OCI-LY7 (cell line): ENCODE data around the gene ANO4. TPM values are rescaled to one million over a fixed set of nuclear protein-coding genes. Genes with fewer than 3 reads are reported as not detected.
A peak's percentile ranks its signal among the peaks of the same experiment; 100 is the strongest.

Experiments
- BruUV-seq: library from RNA; stranded (reverse); fragments of 400-500 nt; replicated peaks from 2 replicates; lab custom pipeline; 2021; lab: Mats Ljungman, UMichigan
- CTCF ChIA-PET: fragments of 300-600 bp; sonication (Branson Sonifier 250); formaldehyde crosslinking; loops from one replicate; lab custom pipeline; 2022; ENCODE audit warnings: antibody characterized with exemption; ENCODE audit not compliant: unreplicated experiment; lab: Charles Lee
- POLR2A ChIA-PET: fragments of 300-600 bp; sonication (Branson Sonifier 250); formaldehyde crosslinking; loops from one replicate; lab custom pipeline; 2022; ENCODE audit warnings: antibody characterized with exemption; lab: Charles Lee
- DNase-seq: peaks from one replicate; pipeline ENCODE4 v3.0.0-alpha.2; 2015; ENCODE audit warnings: low spot score
- H2AFZ ChIP-seq: fragments of 200-600 bp; sonication (generic), shearing (Covaris generic); 2 replicates; pipeline ENCODE4 v1.6.1; 2014; ENCODE audit warnings: mild to moderate bottlenecking, antibody characterized with exemption, low read length, moderate library complexity
- H3K27ac ChIP-seq: fragments of 200-600 bp; sonication (generic); 2 replicates; pipeline ENCODE4 v1.5.1; 2014; ENCODE audit warnings: mixed run types, low read depth, mild to moderate bottlenecking, moderate library complexity, low read length, inconsistent platforms; ENCODE audit not compliant: poor library complexity, severe bottlenecking
- H3K36me3 ChIP-seq: fragments of 200-600 bp; sonication (generic); 2 replicates; pipeline ENCODE4 v1.6.1; 2014; ENCODE audit warnings: mild to moderate bottlenecking, antibody characterized with exemption, low read length, moderate library complexity, mixed read lengths; ENCODE audit not compliant: insufficient read depth
- H3K4me1 ChIP-seq: fragments of 200-600 bp; sonication (generic); 2 replicates; pipeline ENCODE4 v1.5.1; 2014; ENCODE audit warnings: mild to moderate bottlenecking, low read length; ENCODE audit not compliant: insufficient read depth, poor library complexity, severe bottlenecking
- H3K4me2 ChIP-seq: fragments of 200-600 bp; sonication (generic); 2 replicates; pipeline ENCODE4 v1.6.1; 2014; ENCODE audit warnings: mild to moderate bottlenecking, low read length
- H3K4me3 ChIP-seq: fragments of 200-600 bp; sonication (generic); 2 replicates; pipeline ENCODE4 v1.5.1; 2014; ENCODE audit warnings: mild to moderate bottlenecking, low read depth, low read length; ENCODE audit not compliant: poor library complexity, severe bottlenecking
- H3K79me2 ChIP-seq: fragments of 200-600 bp; sonication (generic); 2 replicates; pipeline ENCODE4 v1.6.1; 2016; ENCODE audit warnings: low read depth, mild to moderate bottlenecking, low read length, moderate library complexity, mixed read lengths; ENCODE audit not compliant: insufficient read depth
- H3K9me2 ChIP-seq: fragments of 200-600 bp; sonication (generic); 2 replicates; pipeline ENCODE4 v1.6.1; 2016; ENCODE audit warnings: mild to moderate bottlenecking, low read length, mixed read lengths; ENCODE audit not compliant: insufficient read depth
- H3K9me3 ChIP-seq: fragments of 200-600 bp; sonication (generic); 2 replicates; pipeline ENCODE4 v1.6.1; 2014; ENCODE audit warnings: mild to moderate bottlenecking, mixed run types, low read length, mixed read lengths
- H4K20me1 ChIP-seq: fragments of 200-600 bp; sonication (generic); 2 replicates; pipeline ENCODE4 v1.6.1; 2014; ENCODE audit warnings: mild to moderate bottlenecking, antibody characterized with exemption, low read length, moderate library complexity, mixed read lengths; ENCODE audit not compliant: insufficient read depth
- CTCF ChIP-seq: fragments of 200-600 bp; sonication (generic); conservative IDR thresholded peaks from 2 replicates; pipeline ENCODE4 v1.5.1; 2014; ENCODE audit warnings: mild to moderate bottlenecking, antibody characterized with exemption, low read length, moderate library complexity, mixed read lengths
- EZH2phosphoT487 ChIP-seq: fragments of 200-600 bp; sonication (generic); IDR thresholded peaks from 2 replicates; pipeline ENCODE4 v1.6.1; 2018; ENCODE audit warnings: low read depth, borderline replicate concordance, mild to moderate bottlenecking, mixed run types, antibody characterized with exemption, low read length, moderate library complexity, mixed read lengths
- intact Hi-C: fragments of 100-400 bp; cut with micrococcal nuclease; formaldehyde crosslinking; loops from one replicate; pipeline ENCODE4 v1.10.0; 2022; ENCODE audit not compliant: unreplicated experiment
- total RNA-seq, 2 experiments: library from RNA; depleted of rRNA in 1 of 2; stranded (reverse); fragments of >200 nt in 1 of 2; shearing (Covaris generic) in 1 of 2; gene quantifications; 2 replicates each; pipeline ENCODE4 v1.2.3, GENCODE V29; 2014 to 2022

Gene ANO4
- total RNA-seq, 2 experiments from 2014 or later = not detected

GRCh38 chr12:100875771-100876170 is 81.2 kb downstream of the ANO4 start:
- Histone ChIP-seq H4K20me1 (no peaks in the 10 kb centered on the region), H3K4me2 (no peak overlapping the region), H3K4me1 (no peaks in the 10 kb centered on the region), H3K4me3 (no peak overlapping the region), H3K9me3 (no peaks in the 10 kb centered on the region), H3K36me3 (no peaks in the 10 kb centered on the region), H3K27ac (no peak overlapping the region), H2AFZ (no peak overlapping the region), H3K9me2 (no peaks in the 10 kb centered on the region), H3K79me2 (no peaks in the 10 kb centered on the region)
- no TSS peak for BruUV-seq
- DNase-seq = no peak
- no peak for TF ChIP-seq EZH2phosphoT487
- no peak for TF ChIP-seq CTCF
- intact Hi-C loops = no loop called here
- POLR2A ChIA-PET = interaction anchor here (0.7 kb wide), 2 partner anchors 26 to 29 kb away, joined by 3 to 4 read pairs; no protein-coding TSS in a partner anchor
- CTCF ChIA-PET = no interaction called here

DNA sequence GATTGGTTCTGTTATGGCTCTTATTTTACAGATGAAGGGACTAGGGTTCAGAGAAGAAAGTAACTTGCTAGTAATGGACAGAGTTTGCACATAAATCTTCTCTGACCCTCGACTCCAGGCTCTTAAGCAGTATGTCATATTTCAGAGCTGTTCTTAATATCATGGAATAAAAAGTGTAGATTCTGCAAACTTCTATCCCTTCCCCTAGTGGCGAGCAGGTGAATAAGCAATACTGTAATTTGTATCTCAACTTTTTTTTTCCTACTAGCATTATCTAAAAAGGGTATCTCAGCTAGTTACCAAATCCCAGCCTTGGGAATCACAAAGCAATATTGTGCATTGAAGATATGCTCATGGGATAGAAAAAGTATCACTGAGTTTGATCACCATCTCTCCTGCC is 83.2 kb downstream of the ANO4 start:
- H3K4me2 ChIP-seq = no peak overlapping the region
- intact Hi-C loops = no loop called here
- ChIA-PET POLR2A (interaction anchor here (1.0 kb wide), 1 partner anchor 279 kb away, joined by 4 read pairs; no protein-coding TSS in a partner anchor), CTCF (no interaction called here)
- no peak overlapping the region for H2AFZ ChIP-seq
- no peaks in the 10 kb centered on the region for H4K20me1 ChIP-seq
- DNase-seq = no peak
- no TSS peak for BruUV-seq
- no peaks in the 10 kb centered on the region for H3K9me3 ChIP-seq
- H3K9me2 ChIP-seq = no peaks in the 10 kb centered on the region
- no peaks in the 10 kb centered on the region for H3K36me3 ChIP-seq
- H3K79me2 ChIP-seq = no peaks in the 10 kb centered on the region
- no peaks in the 10 kb centered on the region for H3K4me1 ChIP-seq
- no peak overlapping the region for H3K27ac ChIP-seq
- no peak for TF ChIP-seq EZH2phosphoT487
- TF ChIP-seq CTCF = peak; percentile 63
- no peak overlapping the region for H3K4me3 ChIP-seq

DNA sequence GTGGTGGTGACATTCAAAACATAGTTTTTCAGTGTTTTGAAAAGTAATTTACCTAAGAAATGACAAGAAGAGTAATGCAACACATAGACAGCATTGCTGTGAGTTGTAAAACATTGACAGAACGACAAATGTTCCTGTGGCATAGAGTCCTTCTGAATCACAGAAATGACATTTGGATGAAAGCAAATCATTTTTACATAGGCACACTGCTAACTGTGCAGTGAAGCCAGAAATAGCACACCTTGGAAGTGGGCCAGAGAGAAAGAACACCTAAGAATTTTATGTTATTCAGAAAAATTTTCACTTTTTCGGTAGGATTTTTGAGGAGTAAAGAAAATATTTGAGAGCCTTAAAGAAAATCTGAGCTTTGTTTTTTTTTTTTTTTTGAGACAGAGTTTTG is 100.6 kb downstream of the ANO4 start:
- Histone ChIP-seq H2AFZ (no peak overlapping the region), H3K36me3 (no peaks in the 10 kb centered on the region), H4K20me1 (no peaks in the 10 kb centered on the region), H3K4me2 (no peak overlapping the region), H3K9me2 (no peaks in the 10 kb centered on the region), H3K27ac (no peak overlapping the region), H3K4me1 (no peaks in the 10 kb centered on the region), H3K79me2 (no peaks in the 10 kb centered on the region), H3K4me3 (no peak overlapping the region), H3K9me3 (no peaks in the 10 kb centered on the region)
- DNase-seq = no peak
- no peak for TF ChIP-seq CTCF
- no peak for TF ChIP-seq EZH2phosphoT487
- BruUV-seq = no TSS peak
- POLR2A ChIA-PET = interaction anchor here (0.6 kb wide), 1 partner anchor 94 kb away, joined by 4 read pairs; no protein-coding TSS in a partner anchor
- intact Hi-C loops = no loop called here
- CTCF ChIA-PET = no interaction called here
